SH-SY5Y (cell line): Measurements from ENCODE around the gene OTUD5.

ENCODE experiments used
- GATA2 ChIP-seq: IDR thresholded peaks from 2 replicates; pipeline ENCODE4 v1.6.1; 2011; ENCODE audit warnings: mild to moderate bottlenecking, low read depth, low read length
- GATA3 ChIP-seq: IDR thresholded peaks from 2 replicates; pipeline ENCODE4 v1.6.1; 2011; ENCODE audit warnings: low read depth, mild to moderate bottlenecking, low read length, moderate library complexity

GRCh38 chrX:48896611-48897011 lies 60.8 kb downstream of the OTUD5 start:
- TF ChIP-seq GATA2 (no peak), GATA3 (no peak)
